ENCODE data around the gene GIPR.

Gene GIPR

DNA sequence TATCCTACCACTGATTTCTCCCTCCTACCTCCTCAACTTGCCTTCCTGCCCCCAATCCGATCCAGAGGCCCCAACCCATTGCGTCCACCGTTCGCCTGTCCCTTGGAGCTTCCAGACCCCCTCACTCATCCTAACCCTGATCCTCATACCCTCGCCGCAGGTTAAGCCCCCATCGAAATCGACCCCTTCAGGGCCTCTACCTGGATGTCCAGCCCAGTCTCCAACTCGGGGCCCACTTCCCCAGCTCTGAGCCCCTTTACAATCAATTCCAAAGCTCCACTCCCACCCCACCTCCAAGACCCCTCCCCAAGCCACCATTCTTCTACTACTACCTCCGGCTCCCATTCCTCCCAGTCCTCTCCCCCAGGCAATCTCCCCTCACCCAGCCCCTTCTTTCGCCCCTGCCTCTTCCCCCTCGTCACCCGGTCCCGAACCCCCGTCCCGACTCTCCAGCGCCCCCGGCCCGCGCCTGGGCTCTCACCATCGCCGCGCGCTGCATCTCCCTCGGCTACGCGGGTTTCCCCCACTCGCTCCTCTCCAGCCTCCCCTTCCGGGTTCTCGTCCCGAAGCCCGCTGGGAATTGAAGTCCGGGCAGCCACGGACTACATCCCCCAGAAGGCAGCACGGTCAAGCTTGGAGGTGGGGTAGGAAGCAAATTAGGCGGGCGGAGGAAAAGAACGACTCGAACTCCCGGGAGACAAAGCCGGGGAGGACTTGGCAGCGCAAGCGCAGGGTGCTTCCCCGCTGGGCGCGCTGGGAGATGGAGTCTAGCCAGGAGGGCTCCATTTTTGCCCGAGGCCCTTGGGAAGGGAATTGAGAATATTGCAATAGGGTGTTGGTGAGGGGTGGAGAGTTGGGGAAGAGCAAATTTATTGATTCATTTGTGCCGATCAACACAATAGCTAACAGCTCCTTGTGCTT lies 62.6 kb downstream of the GIPR start, which contains the start of gene FBXO46:
FBXO46 (minus strand) TSS at position 529 of the 921 bp plus-strand sequence. CDS start 17,401 bp downstream, outside the sequence.
- Mint-ChIP-seq H3K36me3 (ENCODE audit: low read depth) (no peaks in the 10 kb centered on the region), H3K4me1 (peaks cover 23% of the 10 kb centered on the region), H3K27ac (peak within 1 kb of the TSS; percentile 43), H3K4me3 (peak within 1 kb of the TSS; percentile 95), H3K9me3 (no peaks in the 10 kb centered on the region), H3K27me3 (ENCODE audit: low read depth, poor library complexity) (peaks cover 4% of the 10 kb centered on the region)
- peak; percentile 93 for DNase-seq
- TF ChIP-seq, protein P1, sequence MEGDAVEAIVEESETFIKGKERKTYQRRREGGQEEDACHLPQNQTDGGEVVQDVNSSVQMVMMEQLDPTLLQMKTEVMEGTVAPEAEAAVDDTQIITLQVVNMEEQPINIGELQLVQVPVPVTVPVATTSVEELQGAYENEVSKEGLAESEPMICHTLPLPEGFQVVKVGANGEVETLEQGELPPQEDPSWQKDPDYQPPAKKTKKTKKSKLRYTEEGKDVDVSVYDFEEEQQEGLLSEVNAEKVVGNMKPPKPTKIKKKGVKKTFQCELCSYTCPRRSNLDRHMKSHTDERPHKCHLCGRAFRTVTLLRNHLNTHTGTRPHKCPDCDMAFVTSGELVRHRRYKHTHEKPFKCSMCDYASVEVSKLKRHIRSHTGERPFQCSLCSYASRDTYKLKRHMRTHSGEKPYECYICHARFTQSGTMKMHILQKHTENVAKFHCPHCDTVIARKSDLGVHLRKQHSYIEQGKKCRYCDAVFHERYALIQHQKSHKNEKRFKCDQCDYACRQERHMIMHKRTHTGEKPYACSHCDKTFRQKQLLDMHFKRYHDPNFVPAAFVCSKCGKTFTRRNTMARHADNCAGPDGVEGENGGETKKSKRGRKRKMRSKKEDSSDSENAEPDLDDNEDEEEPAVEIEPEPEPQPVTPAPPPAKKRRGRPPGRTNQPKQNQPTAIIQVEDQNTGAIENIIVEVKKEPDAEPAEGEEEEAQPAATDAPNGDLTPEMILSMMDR (IDR thresholded peaks at IDR 0.05) = no peak
